Measurements from ENCODE around the gene NACA.

NACA gene

DNA sequence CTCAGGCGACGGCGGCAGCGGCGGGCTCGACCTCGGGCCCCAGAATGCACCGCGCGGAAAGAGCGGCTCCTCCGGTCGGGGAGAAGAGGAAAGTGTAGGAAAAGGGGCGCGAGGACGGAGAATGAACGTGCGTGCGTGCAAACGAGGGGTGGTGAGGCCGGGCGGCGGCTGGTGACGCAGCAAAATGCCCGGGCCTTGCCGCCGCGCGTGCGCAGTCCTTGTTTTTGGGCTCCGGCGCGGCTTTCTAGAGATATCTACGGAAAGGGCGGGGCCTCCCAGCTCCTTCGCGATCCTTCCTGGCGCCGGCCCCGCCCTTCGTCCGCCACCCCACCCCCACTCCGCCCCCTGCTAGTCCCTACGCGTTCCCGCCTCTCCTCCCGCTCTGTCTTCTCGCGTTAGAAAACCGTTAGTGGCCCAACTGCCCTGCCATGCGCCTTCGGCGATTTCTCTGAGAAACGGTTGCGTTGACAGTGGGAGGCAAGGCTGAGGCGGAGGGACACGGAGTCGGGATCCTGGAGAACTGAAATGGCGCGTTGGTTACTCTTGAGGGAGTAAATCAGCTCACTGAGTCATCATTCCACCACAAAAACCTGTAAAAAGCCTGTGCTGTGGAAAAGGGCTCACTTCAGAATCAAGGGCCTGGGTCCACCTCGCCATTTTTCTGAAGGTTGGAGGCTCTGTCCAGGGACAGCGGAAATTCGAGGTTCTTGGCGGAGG is 36.8 kb downstream of the NACA start, which contains the start of gene PTGES3:
PTGES3 (minus strand) TSS at position 156 of the 717 bp plus-strand sequence. CDS start 285 bp downstream, outside the sequence.
- DNase-seq (ENCODE audit: low read depth in 1 of 2, low spot score in 1 of 2), result peak; percentile 94 to 97

DNA sequence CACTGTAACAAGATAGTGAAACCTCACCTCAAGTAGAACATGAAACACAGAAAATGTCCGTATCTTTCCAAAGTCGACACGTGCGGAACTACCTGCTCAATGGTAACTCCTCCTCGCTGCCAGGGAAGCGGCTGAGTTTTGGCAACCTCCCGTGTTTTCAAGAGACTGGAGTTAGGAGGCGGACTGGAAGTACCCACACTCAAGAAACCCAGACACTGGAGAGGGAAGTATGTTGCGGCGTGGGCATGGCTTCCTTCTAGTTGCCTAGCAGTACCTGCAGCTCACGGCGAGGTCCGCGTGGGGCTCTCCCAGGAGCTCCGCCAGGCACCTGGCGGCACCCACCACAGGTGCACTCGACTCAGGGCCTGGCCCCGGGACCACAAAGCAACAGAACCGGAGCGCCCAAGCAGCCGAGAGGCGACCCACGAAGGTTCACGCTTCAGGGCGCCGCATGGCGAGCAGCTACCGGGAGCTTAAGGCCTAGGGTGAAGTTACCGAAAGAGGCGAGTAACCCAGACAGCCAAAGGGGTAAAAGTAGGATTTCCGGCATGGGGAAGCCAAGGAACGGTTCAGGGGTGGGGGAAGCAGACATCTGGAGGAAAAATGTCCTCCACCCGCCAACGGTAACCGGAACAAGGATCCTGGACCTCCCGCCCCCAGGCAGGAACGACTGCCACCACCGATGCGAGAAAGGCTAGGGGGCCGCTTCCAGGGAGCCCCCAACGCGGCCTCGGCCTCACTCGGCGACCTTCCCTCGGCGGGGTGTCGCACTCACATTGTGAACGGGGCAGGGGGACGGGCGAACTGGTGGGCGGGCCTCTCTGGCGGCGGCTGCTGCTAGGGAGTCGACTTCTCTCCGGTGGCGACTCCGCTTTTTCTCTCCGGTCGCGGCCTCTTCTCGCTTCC is 37.6 kb downstream of the NACA start:
- peak; percentile 44 to 47 for DNase-seq (ENCODE audit: low read depth in 1 of 2, low spot score in 1 of 2)

- no peak for DNase-seq (ENCODE audit: low read depth in 1 of 2, low spot score in 1 of 2)
Observed at GRCh38 chr12:56684745-56685359, 40.2 kb downstream of the NACA start.

GRCh38 chr12:56682323-56682722 is 42.8 kb downstream of the NACA start:
- no peak for DNase-seq (ENCODE audit: low read depth in 1 of 2, low spot score in 1 of 2)

- no peak for DNase-seq (ENCODE audit: low read depth in 1 of 2, low spot score in 1 of 2)
Observed at GRCh38 chr12:56679883-56680575, 45.1 kb downstream of the NACA start.

DNA sequence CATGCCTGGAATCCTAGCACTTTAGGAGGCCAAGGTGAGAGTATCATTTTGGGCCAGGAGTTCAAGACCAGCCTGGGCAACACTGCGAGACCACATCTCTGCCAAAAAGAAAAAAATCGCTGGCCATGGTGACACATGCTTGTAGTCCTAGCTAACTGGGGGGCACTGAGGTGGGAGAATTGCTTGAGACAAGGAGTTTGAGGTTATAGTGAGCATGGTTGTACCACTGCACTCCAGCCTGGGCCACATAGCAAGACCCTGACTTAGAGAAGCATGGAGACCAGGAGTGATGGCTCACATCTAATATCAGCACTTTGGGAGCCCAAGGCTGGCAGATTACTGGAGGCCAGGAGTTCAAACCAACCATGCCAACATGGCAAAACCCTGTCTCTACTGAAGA is 46.2 kb downstream of the NACA start:
- no peak for DNase-seq (ENCODE audit: low read depth in 1 of 2, low spot score in 1 of 2)

GRCh38 chr12:56677680-56678079 is 47.4 kb downstream of the NACA start:
- DNase-seq (ENCODE audit: low read depth in 1 of 2, low spot score in 1 of 2), result no peak

GRCh38 chr12:56676851-56677580 is 48.1 kb downstream of the NACA start:
- DNase-seq (ENCODE audit: low read depth in 1 of 2, low spot score in 1 of 2), result no peak

- DNase-seq (ENCODE audit: low read depth in 1 of 2, low spot score in 1 of 2), result no peak
Observed at GRCh38 chr12:56671608-56672007, 53.5 kb downstream of the NACA start.

- DNase-seq (ENCODE audit: low read depth in 1 of 2, low spot score in 1 of 2), result no peak
Observed at GRCh38 chr12:56670836-56671235, 54.3 kb downstream of the NACA start.

- no peak for DNase-seq (ENCODE audit: low read depth in 1 of 2, low spot score in 1 of 2)
Observed at GRCh38 chr12:56668197-56668457, 57.0 kb downstream of the NACA start.

All from activated CD4-positive, alpha-beta T cell treated with anti-CD3 and anti-CD28 coated beads, Interleukin-2, amount 50 U/mL, for 24 hours (primary cell).